IPS-11a (cell line): ENCODE measurements around the gene PMEPA1.

ENCODE experiments used
- H3K4me3 ChIP-seq: one replicate; pipeline ENCODE4 v1.5.1; 2013; ENCODE audit warnings: low read depth, low read length, control low read depth

Gene PMEPA1

DNA sequence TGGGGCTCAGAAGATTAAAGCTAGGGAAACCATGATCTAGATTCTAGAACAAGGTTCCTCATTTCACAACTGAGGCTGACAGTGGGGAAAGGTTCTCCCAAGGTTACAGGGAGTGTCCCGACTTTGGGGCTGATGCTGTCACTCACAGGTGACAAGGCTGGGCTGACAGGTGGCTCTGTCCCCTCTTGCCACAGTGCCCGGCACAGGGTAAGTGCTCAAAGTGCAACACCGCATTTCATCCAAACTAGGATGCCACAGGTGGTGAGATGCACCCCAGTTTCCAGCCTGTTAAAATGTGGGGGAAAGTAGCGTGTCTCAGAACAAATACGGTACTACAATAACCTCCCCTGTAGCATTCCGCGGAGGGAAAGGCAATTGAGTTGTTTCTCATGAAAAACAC is 97.4 kb downstream of the PMEPA1 start:
- H3K4me3 ChIP-seq: no peak overlapping the region

- H3K4me3 ChIP-seq: no peak overlapping the region
Measured at GRCh38 chr20:57611586-57612311, 98.1 kb downstream of the PMEPA1 start.

DNA sequence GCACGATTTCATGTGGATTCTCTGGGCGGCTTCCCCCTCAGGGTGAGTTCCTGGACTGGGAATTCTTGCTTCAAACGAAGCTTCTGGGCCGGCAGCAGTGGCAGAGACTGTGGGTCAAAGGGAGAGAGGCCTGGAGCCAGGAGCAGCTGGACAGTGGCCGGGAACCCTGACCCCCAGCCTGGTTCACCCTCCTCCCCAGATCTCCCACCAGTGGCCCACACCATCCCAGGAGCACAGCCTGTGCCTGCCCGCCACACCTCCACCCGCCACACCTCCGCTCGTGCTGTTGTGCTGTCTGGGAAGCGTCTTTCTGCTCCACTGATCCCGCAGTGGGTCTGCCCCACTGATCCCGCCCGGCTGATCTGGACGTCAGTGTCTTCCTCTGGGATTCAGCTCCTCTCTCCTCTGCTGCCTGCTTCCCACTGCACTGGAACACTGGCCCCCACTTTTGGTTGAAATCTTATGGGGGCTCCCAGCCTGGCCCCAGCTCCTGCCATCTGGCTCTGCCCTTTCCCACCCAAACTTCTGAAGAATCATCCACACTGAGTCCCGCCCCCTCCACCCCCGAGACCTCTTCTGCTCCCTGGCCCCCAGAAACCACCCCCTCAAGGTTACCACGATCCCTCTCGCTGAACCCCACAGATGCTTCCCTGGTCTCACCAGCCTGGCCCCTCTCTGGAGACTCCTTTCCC is 99.4 kb downstream of the PMEPA1 start:
- no peak overlapping the region for H3K4me3 ChIP-seq

GRCh38 chr20:57609842-57610167 is 100.0 kb downstream of the PMEPA1 start:
- H3K4me3 ChIP-seq: no peak overlapping the region

DNA sequence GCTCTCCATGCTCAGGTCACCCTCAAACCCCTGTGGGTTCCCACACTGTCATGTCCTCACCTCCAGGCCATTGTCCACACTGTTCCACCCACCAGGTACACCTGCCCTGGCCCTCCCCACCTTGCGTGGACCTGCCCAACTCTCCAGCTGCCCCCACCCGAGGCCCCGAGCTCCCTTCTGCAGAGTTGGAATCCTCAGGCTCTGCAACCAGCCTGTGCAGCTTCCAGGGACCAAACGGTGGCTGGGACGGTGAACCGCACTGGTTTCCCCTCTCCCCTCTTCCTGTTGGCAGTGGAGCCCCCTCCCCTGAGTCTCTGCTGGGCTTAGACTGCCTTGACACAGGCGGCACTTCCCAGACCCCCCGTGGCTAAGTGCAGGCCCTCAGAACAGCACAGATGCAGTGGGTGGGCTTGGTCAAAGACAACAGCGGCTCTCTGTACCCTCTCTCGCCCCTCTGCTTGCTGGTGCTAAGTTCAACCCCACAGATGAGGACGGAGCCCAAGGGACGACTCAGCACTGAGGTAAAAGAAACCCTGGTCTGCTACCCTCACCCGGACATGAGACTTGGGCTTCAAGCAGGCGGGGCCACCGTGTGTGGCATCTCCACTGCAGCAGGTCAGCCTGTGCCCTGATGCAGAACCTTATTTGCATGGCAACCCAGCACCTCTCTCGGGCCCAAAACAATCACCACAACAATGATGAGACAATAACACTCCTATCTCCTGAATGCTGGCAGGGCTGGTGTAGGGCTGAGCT is 100.6 kb downstream of the PMEPA1 start:
- no peak overlapping the region for H3K4me3 ChIP-seq

GRCh38 chr20:57608516-57608915 is 101.3 kb downstream of the PMEPA1 start:
- H3K4me3 ChIP-seq: no peak overlapping the region

- H3K4me3 ChIP-seq: no peak overlapping the region
Measured at GRCh38 chr20:57605878-57606277, 103.9 kb downstream of the PMEPA1 start.

DNA sequence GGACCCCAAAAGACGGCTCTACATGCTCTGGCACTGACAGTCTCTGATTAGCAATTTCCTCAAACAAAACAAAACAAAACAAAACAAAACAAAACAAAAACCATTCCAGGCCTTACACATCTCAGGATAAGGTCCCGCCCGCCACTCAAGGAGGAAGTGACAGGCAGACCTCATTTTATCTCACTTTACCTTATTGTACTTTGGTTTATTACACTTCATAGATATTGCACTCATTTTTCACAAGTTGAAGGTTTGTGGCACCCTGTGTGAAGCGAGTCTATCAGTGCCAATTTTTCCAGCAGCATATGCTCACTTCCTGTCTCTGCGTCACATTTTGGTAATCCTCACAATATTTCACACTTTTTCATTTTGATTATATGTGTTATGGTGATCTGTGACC is 104.8 kb downstream of the PMEPA1 start:
- no peak overlapping the region for H3K4me3 ChIP-seq

- H3K4me3 ChIP-seq: no peak overlapping the region
Measured at GRCh38 chr20:57603120-57603519, 106.7 kb downstream of the PMEPA1 start.

DNA sequence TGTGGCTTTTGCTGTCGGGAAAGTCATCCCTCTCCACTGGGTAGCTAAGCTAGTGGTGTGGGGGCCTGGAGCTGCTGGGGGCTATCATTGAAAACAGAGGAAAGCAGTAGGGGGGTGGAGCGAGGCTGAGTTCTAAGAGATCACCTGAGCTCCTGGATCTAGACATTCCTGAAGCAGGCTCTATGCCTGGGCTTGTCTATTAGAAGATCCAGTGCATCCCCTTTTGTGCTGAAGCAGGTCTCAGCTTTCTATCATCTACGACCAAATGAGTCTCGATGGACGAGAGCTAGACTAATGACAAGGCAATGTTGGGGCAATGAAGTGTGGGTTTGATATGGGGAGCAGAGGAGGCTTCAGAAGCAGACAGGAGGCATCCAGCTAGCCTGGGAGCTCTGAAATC is 108.1 kb downstream of the PMEPA1 start:
- no peak overlapping the region for H3K4me3 ChIP-seq

DNA sequence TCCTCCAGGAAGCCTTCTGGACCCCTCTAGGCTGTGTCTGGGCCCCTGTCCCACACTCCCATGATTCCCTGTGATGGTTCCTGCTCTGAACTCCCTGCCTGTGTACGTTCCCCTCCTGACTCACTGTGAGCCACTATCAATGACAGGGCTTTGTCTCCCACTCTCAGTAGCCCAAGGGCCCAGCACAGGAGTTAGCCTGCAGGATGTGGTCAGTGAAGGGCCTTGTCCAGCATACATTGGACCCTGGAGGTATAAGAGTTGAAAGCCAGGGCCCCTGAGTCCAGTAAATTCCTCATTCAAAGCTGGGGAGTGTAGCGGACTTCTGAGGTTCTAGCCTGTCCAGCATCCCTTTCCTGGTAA is 108.6 kb downstream of the PMEPA1 start:
- H3K4me3 ChIP-seq: no peak overlapping the region

- H3K4me3 ChIP-seq: no peak overlapping the region
Measured at GRCh38 chr20:57600320-57601210, 109.2 kb downstream of the PMEPA1 start.

- no peak overlapping the region for H3K4me3 ChIP-seq
Measured at GRCh38 chr20:57598491-57598890, 111.3 kb downstream of the PMEPA1 start.
